Endothelial cell (in vitro differentiated cells): ENCODE data around the gene DDC. TPM values are rescaled to one million over a fixed set of nuclear protein-coding genes. Genes with fewer than 3 reads are reported as not detected.

Experiments used
- DNase-seq: peaks from one replicate; pipeline ENCODE4 v3.0.0; 2021; ENCODE audit warnings: low spot score
- H3K27ac Mint-ChIP-seq: one replicate; pipeline ENCODE4 v1.8.0; 2021; ENCODE audit warnings: mixed read lengths, inconsistent platforms; ENCODE audit not compliant: unreplicated experiment
- H3K27me3 Mint-ChIP-seq: one replicate; pipeline ENCODE4 v1.8.0; 2021; ENCODE audit warnings: mild to moderate bottlenecking, moderate library complexity, mixed read lengths, inconsistent platforms; ENCODE audit not compliant: unreplicated experiment
- H3K36me3 Mint-ChIP-seq: one replicate; pipeline ENCODE4 v1.8.0; 2021; ENCODE audit warnings: mild to moderate bottlenecking, low read depth, mixed read lengths, inconsistent platforms; ENCODE audit not compliant: unreplicated experiment
- H3K4me1 Mint-ChIP-seq: one replicate; pipeline ENCODE4 v1.8.0; 2021; ENCODE audit warnings: mild to moderate bottlenecking, mixed read lengths, inconsistent platforms; ENCODE audit not compliant: unreplicated experiment
- H3K4me3 Mint-ChIP-seq: one replicate; pipeline ENCODE4 v1.8.0; 2021; ENCODE audit warnings: mild to moderate bottlenecking, mixed read lengths, inconsistent platforms; ENCODE audit not compliant: unreplicated experiment
- H3K9me3 Mint-ChIP-seq: one replicate; pipeline ENCODE4 v1.8.0; 2021; ENCODE audit warnings: mixed read lengths, inconsistent platforms; ENCODE audit not compliant: unreplicated experiment
- CTCF ChIP-seq: fragments of 200-600 bp; sonication (generic); IDR thresholded peaks from one replicate; pipeline ENCODE4 v1.5.0; 2021; ENCODE audit warnings: antibody characterized with exemption; ENCODE audit not compliant: unreplicated experiment
- total RNA-seq: library from RNA; stranded (reverse); fragmentation: NEBNext Ultra II Directional; extraction: Animal tissue kit (Norgen Biotek cat#: 25700); gene quantifications from one replicate; pipeline ENCODE4 v1.2.1, GENCODE V29; 2021; ENCODE audit not compliant: unreplicated experiment

Gene DDC
- total RNA-seq, 1 donor from 2014 or later, result not detected

GRCh38 chr7:50472427-50472826, 92.8 kb downstream of the DDC start:
- no peak overlapping the region for H3K27ac Mint-ChIP-seq
- DNase-seq, result no peak
- H3K27me3 Mint-ChIP-seq, result peaks cover 4% of the 10 kb centered on the region
- no peaks in the 10 kb centered on the region for H3K4me1 Mint-ChIP-seq
- no peaks in the 10 kb centered on the region for H3K36me3 Mint-ChIP-seq
- TF ChIP-seq CTCF, result no peak
- H3K4me3 Mint-ChIP-seq, result no peak overlapping the region
- H3K9me3 Mint-ChIP-seq, result no peaks in the 10 kb centered on the region

- TF ChIP-seq CTCF, result no peak
- no peaks in the 10 kb centered on the region for H3K4me1 Mint-ChIP-seq
- H3K4me3 Mint-ChIP-seq, result no peak overlapping the region
- H3K27ac Mint-ChIP-seq, result no peak overlapping the region
- peaks cover 4% of the 10 kb centered on the region for H3K27me3 Mint-ChIP-seq
- no peak for DNase-seq
- H3K9me3 Mint-ChIP-seq, result no peaks in the 10 kb centered on the region
- no peaks in the 10 kb centered on the region for H3K36me3 Mint-ChIP-seq
Measured at GRCh38 chr7:50471970-50472369, 93.2 kb downstream of the DDC start.

GRCh38 chr7:50470250-50471163, 94.7 kb downstream of the DDC start:
- H3K4me3 Mint-ChIP-seq, result no peak overlapping the region
- peaks cover 7% of the 10 kb centered on the region for H3K27me3 Mint-ChIP-seq
- no peaks in the 10 kb centered on the region for H3K9me3 Mint-ChIP-seq
- TF ChIP-seq CTCF, result no peak
- H3K4me1 Mint-ChIP-seq, result no peaks in the 10 kb centered on the region
- no peak overlapping the region for H3K27ac Mint-ChIP-seq
- no peaks in the 10 kb centered on the region for H3K36me3 Mint-ChIP-seq
- DNase-seq, result no peak

- Mint-ChIP-seq H3K9me3 (no peaks in the 10 kb centered on the region), H3K4me1 (no peaks in the 10 kb centered on the region), H3K27ac (no peak overlapping the region), H3K36me3 (no peaks in the 10 kb centered on the region), H3K27me3 (peaks cover 7% of the 10 kb centered on the region), H3K4me3 (no peak overlapping the region)
- no peak for TF ChIP-seq CTCF
- no peak for DNase-seq
Measured at GRCh38 chr7:50469181-50469580, 96.0 kb downstream of the DDC start.
